Activated T-cell treated with anti-CD3 and anti-CD28 coated beads, Interleukin-2, amount 50 U/mL, for 1 hour (primary cell): Measurements from ENCODE around the gene NCOA6.
"Not testable (repeated sequence)": the region's sequence is repeated elsewhere in the genome, so short reads cannot be mapped to it uniquely, and the experiment has no call there.

Experiments used
- DNase-seq: peaks from one replicate; pipeline ENCODE4 v3.0.0-alpha.2; 2020

Gene NCOA6

DNA sequence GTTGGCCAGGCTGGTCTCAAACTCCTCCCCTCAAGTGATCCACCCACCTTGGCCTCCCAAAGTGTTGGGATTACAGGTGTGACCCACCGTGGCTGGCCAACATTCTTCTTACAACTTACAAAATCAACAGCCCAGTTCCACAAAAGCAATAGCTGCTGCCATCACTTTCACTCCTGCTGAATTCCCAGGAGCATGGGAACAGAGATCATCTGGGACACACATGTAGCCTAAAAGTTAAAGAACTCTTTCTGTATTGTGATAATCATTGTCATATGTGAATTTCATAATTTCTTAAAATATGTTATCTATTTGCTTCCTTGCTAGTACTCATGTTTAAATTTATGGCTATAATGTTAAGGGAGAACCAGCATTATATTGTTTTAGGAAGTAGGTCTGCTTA is 51.7 kb downstream of the NCOA6 start:
- DNase-seq, result no peak

DNA sequence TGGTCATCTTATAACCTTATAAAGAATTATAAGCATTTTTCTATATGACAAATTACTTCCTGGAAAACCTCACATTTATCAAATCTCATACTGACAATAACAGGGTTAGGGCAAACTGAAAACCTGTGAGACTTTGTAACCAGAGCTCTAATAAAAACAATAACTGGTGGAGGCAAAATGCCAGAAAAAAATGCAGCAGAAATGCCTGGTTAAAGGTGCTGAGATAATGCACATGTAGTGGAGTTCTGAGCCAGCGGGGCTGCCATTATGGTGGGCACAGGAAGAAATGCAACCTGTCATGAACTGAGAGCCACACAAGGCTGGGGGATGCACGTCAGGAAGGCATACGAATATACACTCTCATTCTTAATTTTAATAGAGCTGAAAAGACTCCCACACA is 53.0 kb downstream of the NCOA6 start:
- DNase-seq, result no peak

DNA sequence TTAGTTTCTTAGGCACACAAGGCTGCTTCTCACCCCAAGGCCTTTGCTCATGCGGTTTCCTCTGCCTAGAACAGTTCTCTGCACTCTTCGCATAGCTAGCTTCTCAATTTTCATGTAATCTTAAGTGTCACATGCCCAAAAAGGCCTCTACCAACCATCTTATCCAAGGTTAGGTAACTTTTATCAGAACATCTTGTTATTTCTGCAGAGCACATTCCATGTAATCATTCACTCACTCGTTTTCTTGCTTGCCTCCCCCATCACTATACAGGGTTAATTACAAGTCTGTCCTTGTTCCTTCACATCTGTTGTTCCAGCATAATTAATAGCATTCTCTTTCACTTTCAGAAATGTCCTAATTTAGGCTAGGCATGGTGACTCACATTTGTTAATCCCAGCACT is 53.8 kb downstream of the NCOA6 start:
- no peak for DNase-seq

DNA sequence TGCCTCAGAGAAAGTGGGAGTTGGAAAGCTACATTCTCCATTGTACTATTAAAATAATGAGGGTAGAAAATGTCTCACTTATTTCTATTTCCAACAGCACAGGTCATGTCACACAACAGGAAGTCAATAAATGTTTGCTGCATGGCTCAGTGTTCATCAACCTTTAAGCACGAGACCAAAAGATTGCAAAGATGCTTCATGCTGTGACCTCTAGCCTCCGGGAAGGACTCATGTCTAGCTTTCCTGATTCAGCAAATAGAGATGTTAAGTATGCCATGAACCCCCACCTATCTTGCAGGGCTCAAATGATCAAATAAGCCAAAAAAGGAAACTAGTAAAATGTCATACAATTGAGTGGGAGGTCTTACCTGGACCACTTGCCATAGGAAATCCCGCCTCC is 57.4 kb downstream of the NCOA6 start:
- DNase-seq, result no peak

GRCh38 chr20:34762031-34762555 is 63.4 kb downstream of the NCOA6 start:
- DNase-seq, result no peak

DNA sequence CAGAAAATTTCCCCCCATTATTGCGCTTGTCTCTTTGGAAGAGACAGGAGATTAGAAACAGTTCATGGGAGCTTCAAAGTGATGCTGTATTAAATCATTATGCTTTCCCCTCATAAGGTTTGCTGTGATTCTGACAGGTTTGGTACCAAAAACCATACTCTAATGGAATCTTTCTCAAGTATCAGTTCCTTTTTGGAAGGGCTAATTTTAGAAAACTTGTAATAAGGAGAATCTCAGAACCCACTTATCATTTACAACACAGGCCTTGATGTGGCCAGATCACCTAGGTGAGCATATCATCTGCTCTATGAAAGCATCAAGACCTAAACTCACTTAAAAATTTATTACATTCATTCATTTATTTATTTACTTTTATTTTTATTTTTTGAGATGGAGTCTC is 70.1 kb downstream of the NCOA6 start:
- DNase-seq, result no peak

GRCh38 chr20:34754611-34755010 is 70.8 kb downstream of the NCOA6 start:
- DNase-seq, result no peak

DNA sequence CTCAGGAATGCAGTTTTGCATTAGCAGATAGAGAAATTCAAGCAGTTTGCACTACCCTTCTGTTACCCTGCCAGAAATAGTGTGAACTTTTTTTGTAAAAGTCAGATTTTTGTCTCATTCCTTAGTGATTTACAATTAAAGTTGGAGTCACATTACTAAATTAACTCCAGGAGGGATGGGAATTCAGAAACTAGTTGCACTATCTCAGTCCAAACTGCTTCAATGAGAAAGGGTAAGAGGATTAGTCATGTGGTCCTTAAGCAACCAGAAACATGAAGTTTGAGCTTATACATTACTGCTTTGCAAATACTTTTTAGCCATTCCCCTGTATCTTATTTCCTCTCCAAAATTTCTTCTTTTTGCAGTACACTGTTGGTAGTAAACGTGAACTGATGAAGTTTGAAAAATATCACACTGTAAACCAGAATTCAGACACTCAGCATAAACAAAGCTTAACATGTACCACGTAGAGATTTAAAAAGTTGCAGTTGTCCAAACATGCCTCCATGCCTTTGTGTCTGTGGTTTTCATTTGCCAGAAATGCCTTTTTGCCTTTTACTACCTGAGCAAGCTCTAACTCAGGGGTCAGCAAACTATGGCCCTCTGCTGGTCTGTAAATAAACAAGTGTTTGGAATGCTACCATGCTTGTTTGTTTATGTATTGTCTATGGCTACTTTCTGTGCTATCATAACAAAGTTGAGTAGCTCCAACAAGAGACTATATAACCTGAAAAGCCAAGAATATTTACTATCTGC is 71.6 kb downstream of the NCOA6 start:
- DNase-seq, result no peak

- no peak for DNase-seq
Observed at GRCh38 chr20:34751453-34751852, 74.0 kb downstream of the NCOA6 start.

DNA sequence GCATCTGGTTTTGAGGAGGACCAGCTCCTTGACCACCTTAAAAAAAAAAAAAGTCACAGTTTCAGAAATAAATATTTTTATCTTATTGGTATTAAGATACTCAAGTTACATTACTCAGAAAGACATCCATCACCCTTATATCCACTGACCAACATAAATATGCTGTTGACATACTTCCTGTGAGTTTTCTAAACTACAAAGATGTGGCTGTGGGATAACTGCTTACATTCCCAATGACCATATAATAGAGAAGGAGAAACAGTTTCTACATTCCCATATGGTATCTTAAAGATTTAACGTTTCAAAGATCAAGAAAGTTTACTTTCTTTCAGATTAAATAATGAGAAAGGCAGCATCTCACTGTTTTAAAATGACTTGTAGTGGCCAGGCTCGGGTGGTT is 75.0 kb downstream of the NCOA6 start:
- no peak for DNase-seq

- DNase-seq, result no peak
Observed at GRCh38 chr20:34748709-34749108, 76.7 kb downstream of the NCOA6 start.

DNA sequence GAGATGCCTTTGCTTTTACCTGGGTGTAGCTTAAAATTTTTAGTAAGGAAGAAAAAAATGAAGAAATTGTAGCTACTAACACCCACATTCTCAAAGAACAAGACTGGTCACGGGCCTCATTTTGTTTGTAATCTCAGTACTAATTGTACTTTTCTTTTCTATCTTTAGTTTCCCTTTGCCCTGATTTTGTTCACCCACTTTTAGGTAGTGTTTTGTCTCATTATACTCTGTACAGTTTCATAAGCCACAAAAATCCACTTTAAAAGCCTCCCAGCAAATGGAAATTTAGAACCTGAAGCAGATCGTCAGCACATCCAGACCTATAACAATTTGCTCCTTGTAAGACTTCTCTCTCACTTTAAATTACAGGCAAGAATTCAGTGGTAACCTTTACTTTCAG is 78.0 kb downstream of the NCOA6 start:
- no peak for DNase-seq

DNA sequence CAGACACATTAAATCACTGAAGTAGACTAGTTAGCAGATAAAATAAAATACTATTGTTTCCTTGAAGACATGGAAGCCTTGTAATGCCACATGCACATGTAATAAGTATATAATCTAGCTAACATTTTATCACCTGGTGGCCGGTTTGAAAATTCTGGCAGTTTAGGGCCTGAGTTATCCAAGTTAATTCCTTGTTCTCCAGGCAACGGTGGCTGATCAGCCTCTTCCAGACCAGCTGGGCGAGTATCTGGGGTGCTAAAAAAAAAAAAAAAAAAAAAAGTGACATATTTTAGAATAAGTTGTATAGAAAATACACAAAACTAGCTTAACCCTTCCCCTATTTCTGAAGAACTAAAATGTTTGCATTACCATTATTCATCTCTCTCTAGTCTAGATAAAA is 78.8 kb downstream of the NCOA6 start:
- no peak for DNase-seq

DNA sequence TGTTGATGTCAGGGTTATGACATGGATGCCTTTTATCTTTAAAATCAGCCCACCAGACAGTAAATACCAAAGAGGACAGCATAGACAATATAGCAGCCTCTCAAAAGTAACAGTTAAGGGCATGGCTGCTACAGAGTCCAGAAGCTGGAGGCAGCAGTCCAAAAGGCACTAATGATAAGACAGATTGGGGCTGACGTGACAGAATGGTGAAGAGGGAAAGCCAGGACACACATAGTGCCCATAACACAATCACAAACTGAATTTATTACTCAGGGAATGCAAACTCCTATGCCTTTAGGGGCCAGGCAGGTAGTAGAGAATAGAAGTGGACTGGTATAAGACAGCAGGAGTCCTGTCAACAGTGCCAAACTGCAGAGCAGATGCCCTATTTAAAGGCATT is 80.6 kb downstream of the NCOA6 start:
- DNase-seq, result no peak

DNA sequence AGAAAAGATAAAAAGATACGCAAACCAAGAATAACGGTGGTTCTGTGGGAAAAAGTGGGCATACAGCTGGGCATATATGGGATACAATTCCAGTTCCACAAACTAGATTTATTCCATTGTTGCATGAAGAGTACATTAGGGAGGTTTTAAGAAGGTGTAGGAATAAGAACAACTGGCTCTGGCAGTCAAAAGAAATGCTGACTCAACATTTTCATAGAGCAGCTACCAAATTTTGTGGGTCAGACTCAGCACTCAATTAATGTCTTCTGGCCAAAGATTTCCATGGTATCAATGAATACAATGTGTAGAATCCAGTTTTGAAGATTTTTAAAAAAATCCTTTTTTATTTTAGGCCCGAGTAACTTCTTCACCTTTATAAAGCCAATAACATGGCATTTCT is 81.1 kb downstream of the NCOA6 start:
- no peak for DNase-seq

DNA sequence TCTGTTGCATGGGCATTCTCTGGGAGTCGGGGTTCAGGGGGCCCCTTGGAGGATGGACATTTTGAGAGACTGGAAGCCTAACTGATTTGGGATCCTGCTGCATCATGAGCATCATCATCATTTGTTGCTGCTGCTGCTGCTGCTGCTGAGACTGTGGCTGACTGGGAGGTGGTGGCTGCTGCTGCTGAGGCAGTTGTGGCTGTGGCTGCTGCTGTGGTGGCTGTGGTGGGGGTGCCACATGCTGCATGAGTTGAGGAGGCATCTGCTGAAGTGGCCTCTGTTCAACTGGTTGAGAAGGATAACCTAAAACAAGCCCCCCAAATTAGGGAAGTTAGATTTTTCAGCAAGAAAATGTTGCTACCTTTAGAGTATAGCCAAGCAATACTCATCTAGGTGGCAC is 82.4 kb downstream of the NCOA6 start:
- DNase-seq, result no peak

- DNase-seq, result no peak
Observed at GRCh38 chr20:34736106-34736735, 89.2 kb downstream of the NCOA6 start.

GRCh38 chr20:34732523-34732922 is 92.9 kb downstream of the NCOA6 start:
- DNase-seq, result no peak

DNA sequence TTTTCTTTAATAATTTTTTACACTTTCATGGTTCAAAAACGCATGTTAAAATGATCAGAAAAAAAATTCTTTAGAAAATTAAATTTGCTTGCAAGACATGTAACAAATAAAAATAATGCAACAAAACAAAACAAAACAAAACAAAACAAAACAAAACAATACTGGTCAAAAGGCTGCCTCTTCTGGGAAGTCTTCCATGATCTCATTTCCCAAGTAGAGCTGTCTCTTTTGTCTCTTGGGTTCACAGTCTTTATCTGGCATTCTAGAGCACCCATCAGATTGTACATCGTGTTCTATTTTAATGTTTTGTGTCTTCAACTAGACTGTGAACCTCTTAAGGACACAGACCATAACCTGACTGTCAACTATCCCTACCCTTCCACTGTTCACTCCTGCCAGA is 96.0 kb downstream of the NCOA6 start:
- DNase-seq, result no peak

GRCh38 chr20:34724172-34724571 is 101.3 kb downstream of the NCOA6 start:
- DNase-seq, result no peak

- DNase-seq, result not testable (repeated sequence)
Observed at GRCh38 chr20:34722560-34722959, 102.9 kb downstream of the NCOA6 start.

DNA sequence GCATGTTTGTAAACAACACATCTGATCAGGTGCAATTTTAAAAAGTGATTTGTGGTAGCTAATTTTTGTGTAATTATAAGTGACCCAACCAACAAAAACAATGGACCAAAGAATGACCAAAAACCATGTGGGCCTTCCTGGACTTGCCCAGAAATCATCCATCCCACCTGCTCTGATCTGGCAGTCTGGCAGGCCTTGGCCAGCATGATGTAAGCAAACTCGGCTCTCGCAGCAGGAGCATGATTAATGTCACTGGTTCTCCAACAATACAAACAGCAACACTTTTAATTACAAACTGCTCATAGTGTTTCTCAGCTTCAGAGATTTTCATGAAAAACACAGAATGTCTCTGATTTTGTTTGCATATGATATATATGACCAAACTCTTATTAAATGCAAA is 105.2 kb downstream of the NCOA6 start:
- no peak for DNase-seq

- DNase-seq, result not testable (repeated sequence)
Observed at GRCh38 chr20:34719242-34720017, 106.0 kb downstream of the NCOA6 start.
